IMR-90 (cell line): ENCODE measurements around the gene HSH2D. TPM values are rescaled to one million over a fixed set of nuclear protein-coding genes. Genes with fewer than 3 reads are reported as not detected.

Source experiments
- ATAC-seq: fragments of 200-7000 bp; cut with Tn5 transposase; 2 replicates; pipeline ENCODE4 v1.9.1; 2020; ENCODE audit warnings: low read depth, mild to moderate bottlenecking, moderate library complexity
- BruUV-seq: library from RNA; stranded (reverse); fragments of 400-500 nt; replicated peaks from 2 replicates; lab custom pipeline; 2021; lab: Mats Ljungman, UMichigan
- CTCF ChIA-PET: fragments of 300-600 bp; formaldehyde crosslinking; extraction: SDS; loops from one replicate; lab custom pipeline; 2021; ENCODE audit warnings: antibody characterized with exemption; lab: Yijun Ruan, JAX
- POLR2A ChIA-PET: fragments of 300-600 bp; sonication (Branson Sonifier 250); formaldehyde crosslinking; loops from one replicate; lab custom pipeline; 2022; ENCODE audit warnings: antibody characterized with exemption; ENCODE audit not compliant: unreplicated experiment; lab: Charles Lee
- DNase-seq: peaks from one replicate; pipeline ENCODE4 v3.0.0; 2013
- H2AFZ ChIP-seq: replicated peaks from 2 replicates; pipeline ENCODE3; 2013; ENCODE audit warnings: low read length, mild to moderate bottlenecking; ENCODE audit not compliant: poor library complexity
- H2AK5ac ChIP-seq: 2 replicates; pipeline ENCODE4 v1.6.1; 2013; ENCODE audit warnings: low read depth, low read length, inconsistent platforms
- H2AK9ac ChIP-seq: replicated peaks from 2 replicates; pipeline ENCODE3; 2013; ENCODE audit warnings: mild to moderate bottlenecking, low read depth, low read length, moderate library complexity; ENCODE audit not compliant: poor library complexity
- H2BK120ac ChIP-seq: 2 replicates; pipeline ENCODE4 v1.6.1; 2013; ENCODE audit warnings: low read depth, low read length, inconsistent platforms
- H2BK15ac ChIP-seq: 3 replicates; pipeline ENCODE4 v1.6.1; 2013; ENCODE audit warnings: low read depth, low read length, inconsistent platforms
- H2BK20ac ChIP-seq: 2 replicates; pipeline ENCODE4 v1.6.1; 2013; ENCODE audit warnings: low read depth, mild to moderate bottlenecking, inconsistent platforms, low read length, moderate library complexity
- H2BK5ac ChIP-seq: 2 replicates; pipeline ENCODE4 v1.6.1; 2013; ENCODE audit warnings: mild to moderate bottlenecking, low read depth, low read length, inconsistent platforms; ENCODE audit not compliant: poor library complexity, severe bottlenecking
- H3K14ac ChIP-seq: replicated peaks from 2 replicates; pipeline ENCODE4 v1.6.1; 2013; ENCODE audit warnings: low read depth, low read length, inconsistent platforms
- H3K18ac ChIP-seq: 2 replicates; pipeline ENCODE4 v1.6.1; 2013; ENCODE audit warnings: low read depth, low read length, control low read depth
- H3K23ac ChIP-seq: 2 replicates; pipeline ENCODE4 v1.6.1; 2013; ENCODE audit warnings: low read depth, low read length, inconsistent platforms
- H3K27ac ChIP-seq: 2 replicates; pipeline ENCODE4 v1.5.1; 2013; ENCODE audit warnings: mild to moderate bottlenecking, control low read depth, low read length; ENCODE audit not compliant: insufficient read depth
- H3K27me3 ChIP-seq: 2 replicates; pipeline ENCODE4 v1.6.1; 2013; ENCODE audit warnings: low read length; ENCODE audit not compliant: control insufficient read depth, insufficient read depth
- H3K36me3 ChIP-seq: 2 replicates; pipeline ENCODE4 v1.6.1; 2013; ENCODE audit warnings: low read length, mixed read lengths; ENCODE audit not compliant: control insufficient read depth, insufficient read depth
- H3K4ac ChIP-seq: 2 replicates; pipeline ENCODE4 v1.6.1; 2013; ENCODE audit warnings: low read depth, low read length, inconsistent platforms
- H3K4me1 ChIP-seq: 2 replicates; pipeline ENCODE4 v1.6.1; 2013; ENCODE audit warnings: low read length, mixed read lengths; ENCODE audit not compliant: control insufficient read depth, insufficient read depth
- H3K4me2 ChIP-seq: 2 replicates; pipeline ENCODE4 v1.6.1; 2013; ENCODE audit warnings: low read depth, mild to moderate bottlenecking, control low read depth, low read length, moderate library complexity
- H3K4me3 ChIP-seq: 2 replicates; pipeline ENCODE4 v1.5.1; 2013; ENCODE audit warnings: low read depth, mild to moderate bottlenecking, control low read depth, low read length, moderate library complexity; ENCODE audit not compliant: insufficient read depth
- H3K56ac ChIP-seq: 2 replicates; pipeline ENCODE4 v1.6.1; 2013; ENCODE audit warnings: low read length, inconsistent platforms; ENCODE audit not compliant: insufficient read depth; ENCODE audit errors: extremely low read depth
- H3K79me1 ChIP-seq, 2 experiments: 2 replicates each; pipeline ENCODE4 v1.6.1; 2013; ENCODE audit warnings: low read length in 2 of 2, inconsistent platforms in 1 of 2, low read depth in 1 of 2
- H3K9ac ChIP-seq: 2 replicates; pipeline ENCODE4 v1.6.1; 2013; ENCODE audit warnings: low read depth, low read length, control low read depth
- H3K9me1 ChIP-seq: 2 replicates; pipeline ENCODE4 v1.6.1; 2013; ENCODE audit warnings: low read length, inconsistent platforms; ENCODE audit not compliant: insufficient read depth
- H3K9me3 ChIP-seq: 2 replicates; pipeline ENCODE4 v1.6.1; 2013; ENCODE audit warnings: low read length; ENCODE audit not compliant: control insufficient read depth, insufficient read depth
- H4K20me1 ChIP-seq: 2 replicates; pipeline ENCODE4 v1.6.1; 2013; ENCODE audit warnings: low read length, inconsistent platforms; ENCODE audit not compliant: insufficient read depth
- H4K5ac ChIP-seq: 2 replicates; pipeline ENCODE4 v1.6.1; 2013; ENCODE audit warnings: mild to moderate bottlenecking, low read depth, low read length, control low read depth
- H4K8ac ChIP-seq, 2 experiments: 2 replicates each; pipeline ENCODE4 v1.6.1; 2013; ENCODE audit warnings: low read depth in 2 of 2, low read length in 2 of 2, control low read depth in 1 of 2, inconsistent platforms in 1 of 2
- H4K91ac ChIP-seq: 2 replicates; pipeline ENCODE4 v1.6.1; 2013; ENCODE audit warnings: low read depth, low read length, inconsistent platforms; ENCODE audit not compliant: insufficient read depth
- CEBPB ChIP-seq: IDR thresholded peaks from 2 replicates; pipeline ENCODE4 v1.6.1; 2012; ENCODE audit warnings: low read depth, low read length, improper control_type of control experiment
- FOS ChIP-seq: fragments of 150-350 bp; IDR thresholded peaks from 2 replicates; pipeline ENCODE4 v1.6.1; 2016; ENCODE audit warnings: low read depth, low read length
- MAFK ChIP-seq: IDR thresholded peaks from 2 replicates; pipeline ENCODE4 v1.6.1; 2012; ENCODE audit warnings: low read depth, low read length, improper control_type of control experiment
- MAZ ChIP-seq: IDR thresholded peaks from 2 replicates; pipeline ENCODE4 v1.6.1; 2012; ENCODE audit warnings: low read depth, mild to moderate bottlenecking, low read length, improper control_type of control experiment, moderate library complexity, borderline replicate concordance
- POLR2A ChIP-seq: IDR thresholded peaks from 2 replicates; pipeline ENCODE4 v1.6.1; 2012; ENCODE audit warnings: mild to moderate bottlenecking, low read depth, low read length
- USF2 ChIP-seq: fragments of 150-350 bp; IDR thresholded peaks from 2 replicates; pipeline ENCODE4 v1.6.1; 2017; ENCODE audit warnings: mild to moderate bottlenecking, antibody characterized with exemption, low read length, low read depth
- WGBS, 2 experiments: methylation state at CpG; one replicate each; pipeline versions ENCODE4 v1.1.5 to v1.1.7; 2013; ENCODE audit warnings: missing lambda C conversion rate in 2 of 2; ENCODE audit not compliant: insufficient read length in 1 of 2; ENCODE audit errors: extremely low coverage in 2 of 2; 5-methylcytosine and 5-hydroxymethylcytosine counted together
- dilution Hi-C: fragments of 300-500 bp; cut with HindIII; formaldehyde crosslinking; loops from one replicate; pipeline ENCODE4 v1.14.3; 2018; ENCODE audit warnings: low sequenced_read_pairs; ENCODE audit not compliant: unreplicated experiment
- in situ Hi-C: fragments of 300-500 bp; cut with MboI; formaldehyde crosslinking; loops from 3 replicates; pipeline ENCODE4 v1.14.3; 2019; ENCODE audit warnings: low sequenced_read_pairs, inconsistent platforms, mixed read lengths
- intact Hi-C: fragments of 100-400 bp; cut with micrococcal nuclease; formaldehyde crosslinking; loops from 2 replicates; pipeline ENCODE4 v1.10.0; 2022
- polyA plus RNA-seq, 3 experiments: library from polyadenylated mRNA; depleted of rRNA; stranded (reverse); fragments of >200 nt; gene quantifications; 2 replicates each; pipeline ENCODE4 v1.2.3, GENCODE V29; 2012; ENCODE audit warnings: low replicate concordance in 1 of 3
- total RNA-seq: library from RNA; depleted of rRNA; stranded (reverse); fragments of >200 nt; gene quantifications from 2 replicates; pipeline ENCODE4 v1.2.3, GENCODE V29; 2012

The HSH2D gene
- total and polyA plus RNA-seq, 2 of the 4 experiments (the other 2 are of a cell fraction) = not detected

GRCh38 chr19:16095071-16095571, 48.4 kb upstream of the HSH2D start:
- no peak overlapping the region for H2BK120ac ChIP-seq

More at GRCh38 chr19:16095071-16095571, 48.4 kb upstream of the HSH2D start:
- dilution Hi-C loops = no loop called here
- peak overlapping the region in 1 of 2 experiments; percentile 23; a peak in 1 of 4 replicates for H4K8ac ChIP-seq
- H3K14ac ChIP-seq = no peak overlapping the region
- CTCF ChIA-PET = no interaction called here
- peak overlapping the region; percentile 62; the same call in 1 of the 2 replicates for H3K27ac ChIP-seq
- H3K36me3 ChIP-seq = peaks cover 86% of the 10 kb centered on the region
- peak overlapping the region; percentile 73 for H2BK5ac ChIP-seq
- H3K9me1 ChIP-seq = peaks cover 5% of the 10 kb centered on the region; the same call in 1 of the 2 replicates
- no peaks in the 10 kb centered on the region for H3K27me3 ChIP-seq
- no peak overlapping the region for H2BK20ac ChIP-seq
- POLR2A ChIA-PET = interaction anchor here (0.6 to 1.6 kb wide), 2 partner anchors 11 to 17 kb away, joined by 4 to 5 read pairs; no protein-coding TSS in a partner anchor
- H3K18ac ChIP-seq = no peak overlapping the region
- H2AK9ac ChIP-seq = no peak overlapping the region
- no peak overlapping the region for H3K4me2 ChIP-seq
- in situ Hi-C loops = no loop called here
- H3K4me3 ChIP-seq = no peak overlapping the region
- peaks cover 100% of the 10 kb centered on the region for H4K20me1 ChIP-seq
- H4K91ac ChIP-seq = no peak overlapping the region
- H3K79me1 ChIP-seq = peaks cover 35 to 91% of the 10 kb centered on the region in 2 experiments
- TF ChIP-seq CEBPB = no peak
- no peak for TF ChIP-seq FOS
- no peak for TF ChIP-seq POLR2A
- TF ChIP-seq USF2 = no peak
- TF ChIP-seq MAFK = no peak
- TF ChIP-seq MAZ = no peak
- H3K23ac ChIP-seq = no peak overlapping the region
- H3K56ac ChIP-seq = no peak overlapping the region
- peaks cover 9% of the 10 kb centered on the region; the same call in 1 of the 2 replicates for H3K4me1 ChIP-seq
- BruUV-seq = no TSS peak
- H4K5ac ChIP-seq = peak overlapping the region; percentile 20; the same call in 1 of the 2 replicates
- WGBS, 2 experiments = 95% methylated on average over 10 of the region's 13 CpGs; no CpG with 5 or more reads in 1 of the 2 experiments
- ATAC-seq (no peak), DNase-seq (no peak)
- no peak overlapping the region for H3K4ac ChIP-seq
- H2AFZ ChIP-seq = no peak overlapping the region
- no peak overlapping the region for H2AK5ac ChIP-seq
- no peak overlapping the region for H3K9ac ChIP-seq
- no peaks in the 10 kb centered on the region for H3K9me3 ChIP-seq
- no peak overlapping the region for H2BK15ac ChIP-seq
- intact Hi-C loops = no loop called here
